ENCODE measurements around the gene AMZ1. TPM values are rescaled to one million over a fixed set of nuclear protein-coding genes. Genes with fewer than 3 reads are reported as not detected.
"Not testable (repeated sequence)": the region's sequence is repeated elsewhere in the genome, so short reads cannot be mapped to it uniquely, and the experiment has no call there.

Gene AMZ1
- total RNA-seq, 4 donors from 2014 or later, result 0.19 to 0.27 TPM; not detected in 2

- DNase-seq (ENCODE audit: low spot score in 2 of 2), result peak in 1 of 2 donors; percentile 87
- H3K4me3 ChIP-seq (ENCODE audit: low read depth, poor library complexity, severe bottlenecking), result no peak overlapping the region
- TF ChIP-seq, protein P1, sequence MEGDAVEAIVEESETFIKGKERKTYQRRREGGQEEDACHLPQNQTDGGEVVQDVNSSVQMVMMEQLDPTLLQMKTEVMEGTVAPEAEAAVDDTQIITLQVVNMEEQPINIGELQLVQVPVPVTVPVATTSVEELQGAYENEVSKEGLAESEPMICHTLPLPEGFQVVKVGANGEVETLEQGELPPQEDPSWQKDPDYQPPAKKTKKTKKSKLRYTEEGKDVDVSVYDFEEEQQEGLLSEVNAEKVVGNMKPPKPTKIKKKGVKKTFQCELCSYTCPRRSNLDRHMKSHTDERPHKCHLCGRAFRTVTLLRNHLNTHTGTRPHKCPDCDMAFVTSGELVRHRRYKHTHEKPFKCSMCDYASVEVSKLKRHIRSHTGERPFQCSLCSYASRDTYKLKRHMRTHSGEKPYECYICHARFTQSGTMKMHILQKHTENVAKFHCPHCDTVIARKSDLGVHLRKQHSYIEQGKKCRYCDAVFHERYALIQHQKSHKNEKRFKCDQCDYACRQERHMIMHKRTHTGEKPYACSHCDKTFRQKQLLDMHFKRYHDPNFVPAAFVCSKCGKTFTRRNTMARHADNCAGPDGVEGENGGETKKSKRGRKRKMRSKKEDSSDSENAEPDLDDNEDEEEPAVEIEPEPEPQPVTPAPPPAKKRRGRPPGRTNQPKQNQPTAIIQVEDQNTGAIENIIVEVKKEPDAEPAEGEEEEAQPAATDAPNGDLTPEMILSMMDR (IDR thresholded peaks at IDR 0.05), result no peak
- no peak for TF ChIP-seq POLR2A (IDR thresholded peaks at IDR 0.05)
- intact Hi-C loops (cut with DNase I; ENCODE audit: low total_unique reads), result no loop called here
- WGBS, 2 donors, result 65 to 69% methylated on average over 29 to 33 of the region's 33 CpGs
These were observed 47.0 kb downstream of the AMZ1 start for GRCh38 chr7:2734751-2735571.

DNA sequence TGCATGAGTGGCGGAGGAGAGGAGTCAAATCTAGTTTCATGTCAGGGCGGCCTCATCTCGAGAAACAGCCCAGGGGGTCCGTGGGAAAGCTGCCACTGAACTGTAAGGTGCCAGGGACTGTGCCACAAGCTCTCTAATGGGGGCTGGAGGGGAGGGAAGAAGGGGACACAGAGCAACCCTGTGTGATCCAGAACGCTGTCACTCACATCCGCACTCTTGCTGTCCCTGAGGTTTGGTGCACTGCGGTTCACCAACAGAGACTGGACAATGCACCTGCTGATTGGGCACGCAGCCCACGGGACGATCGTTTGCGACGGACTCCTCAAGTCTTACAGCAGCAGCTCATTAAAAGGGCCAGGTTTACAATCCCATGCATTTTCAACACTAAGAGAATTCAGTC, 47.7 kb downstream of the AMZ1 start:
- intact Hi-C loops (cut with DNase I; ENCODE audit: low total_unique reads), result no loop called here
- H3K4me3 ChIP-seq (ENCODE audit: low read depth, poor library complexity, severe bottlenecking), result no peak overlapping the region
- no peak for TF ChIP-seq POLR2A (IDR thresholded peaks at IDR 0.05)
- TF ChIP-seq, protein P1 (IDR thresholded peaks at IDR 0.05), result no peak
- 86 to 92% methylated on average over 13 of the region's 13 CpGs for WGBS, 2 donors
- peak in 1 of 2 donors; percentile 82 for DNase-seq (ENCODE audit: low spot score in 2 of 2)

- peak in 1 of 2 donors; percentile 65 for DNase-seq (ENCODE audit: low spot score in 2 of 2)
- TF ChIP-seq POLR2A (IDR thresholded peaks at IDR 0.05), result no peak
- TF ChIP-seq, protein P1 (IDR thresholded peaks at IDR 0.05), result no peak
- 92% methylated on average over 17 of the region's 17 CpGs for WGBS, 2 donors
- intact Hi-C loops (cut with DNase I; ENCODE audit: low total_unique reads), result no loop called here
- no peak overlapping the region for H3K4me3 ChIP-seq (ENCODE audit: low read depth, poor library complexity, severe bottlenecking)
These were observed 48.5 kb downstream of the AMZ1 start for GRCh38 chr7:2736411-2736914.

GRCh38 chr7:2737005-2737743, 49.2 kb downstream of the AMZ1 start:
- H3K4me3 ChIP-seq (ENCODE audit: low read depth, poor library complexity, severe bottlenecking); intact Hi-C loops (cut with DNase I; ENCODE audit: low total_unique reads): not testable (repeated sequence)
- DNase-seq (ENCODE audit: low spot score in 2 of 2), result peak in 1 of 2 donors; percentile 65
- WGBS, 2 donors, result 94% methylated on average over 15 of the region's 15 CpGs

- 73 to 80% methylated on average over 18 of the region's 18 CpGs for WGBS, 2 donors
- intact Hi-C loops (cut with DNase I; ENCODE audit: low total_unique reads), result no loop called here
These were observed 50.0 kb downstream of the AMZ1 start for GRCh38 chr7:2737771-2738540.

More at GRCh38 chr7:2737771-2738540, 50.0 kb downstream of the AMZ1 start:
- DNase-seq (ENCODE audit: low spot score in 2 of 2), result peak in 1 of 2 donors; percentile 68
- TF ChIP-seq, protein P1 (IDR thresholded peaks at IDR 0.05), result no peak
- no peak for TF ChIP-seq POLR2A (IDR thresholded peaks at IDR 0.05)
- H3K4me3 ChIP-seq (ENCODE audit: low read depth, poor library complexity, severe bottlenecking), result no peak overlapping the region

Data from lower leg skin (tissue), 4 donors.